ENCODE results near the gene KRT77. TPM values are rescaled to one million over a fixed set of nuclear protein-coding genes. Genes with fewer than 3 reads are reported as not detected.

The KRT77 gene
- total RNA-seq, 3 donors from 2014 or later (not counting 1 experiment from before 2014, with no cell fraction given), result not detected

DNA sequence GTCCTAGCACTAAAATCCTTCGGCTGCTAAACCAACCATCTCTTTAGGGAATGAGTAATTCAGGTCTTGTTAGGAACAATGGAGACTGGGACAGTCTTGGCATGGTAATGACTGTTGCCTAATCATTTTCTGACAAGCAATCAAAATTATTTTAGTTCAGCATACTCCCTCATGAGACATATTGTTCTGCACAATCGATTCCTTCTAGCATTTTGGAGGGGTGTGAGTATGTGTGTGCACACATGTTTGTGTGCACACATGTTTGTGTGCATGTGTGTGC lies 21.0 kb downstream of the KRT77 start:
- Mint-ChIP-seq H3K4me1 (peaks cover 46 to 61% of the 10 kb centered on the region in 2 donors), H3K9me3 (no peaks in the 10 kb centered on the region), H3K4me3 (no peak overlapping the region), H3K27ac (no peak overlapping the region), H3K36me3 (no peaks in the 10 kb centered on the region), H3K27me3 (ENCODE audit: low read depth in 2 of 2) (peaks cover 3 to 25% of the 10 kb centered on the region in 2 donors)
- no peak for DNase-seq
- H3K27ac ChIP-seq (ENCODE audit: low read length), result no peak overlapping the region
- no peak for ATAC-seq
- 100% methylated on average over 1 of the region's 2 CpGs for WGBS (ENCODE audit: insufficient coverage)
- no peak overlapping the region for H3K4me3 ChIP-seq (ENCODE audit: low read length)
- H3K4me1 ChIP-seq (ENCODE audit: control insufficient read depth, insufficient read depth, low read length), result peaks cover 9% of the 10 kb centered on the region
- no peaks in the 10 kb centered on the region for H3K9me3 ChIP-seq (ENCODE audit: control insufficient read depth, insufficient read depth, low read length)
- no peak for TF ChIP-seq CTCF (IDR thresholded peaks at IDR 0.05)
- H3K27me3 ChIP-seq (ENCODE audit: control insufficient read depth, insufficient read depth, low read length), result peaks cover 3% of the 10 kb centered on the region
- intact Hi-C loops (cut with micrococcal nuclease), result loop anchor here (5.0 kb wide), 1 partner anchor 35 kb away; no protein-coding TSS in a partner anchor
- no peaks in the 10 kb centered on the region for H3K36me3 ChIP-seq (ENCODE audit: control insufficient read depth, insufficient read depth, low read length)

GRCh38 chr12:52681526-52682380 lies 21.6 kb downstream of the KRT77 start:
- no peak overlapping the region for H3K27ac ChIP-seq (ENCODE audit: low read length)
- Mint-ChIP-seq H3K9me3 (no peaks in the 10 kb centered on the region), H3K4me1 (peaks cover 40 to 55% of the 10 kb centered on the region in 2 donors), H3K4me3 (peak overlapping the region; percentile 47), H3K27me3 (ENCODE audit: low read depth in 2 of 2) (peaks cover 9 to 27% of the 10 kb centered on the region in 2 donors), H3K27ac (peak overlapping the region in 1 of 2 donors; percentile 65), H3K36me3 (no peaks in the 10 kb centered on the region)
- ATAC-seq, result peak; percentile 78 to 99 (median 90)
- peak in 1 of 2 donors; percentile 70 for DNase-seq
- 54% methylated on average over 12 of the region's 12 CpGs for WGBS (ENCODE audit: insufficient coverage)
- H3K4me1 ChIP-seq (ENCODE audit: control insufficient read depth, insufficient read depth, low read length), result peaks cover 6% of the 10 kb centered on the region
- no peaks in the 10 kb centered on the region for H3K36me3 ChIP-seq (ENCODE audit: control insufficient read depth, insufficient read depth, low read length)
- intact Hi-C loops (cut with micrococcal nuclease), result loop anchor here (5.0 kb wide), 1 partner anchor 34 kb away; no protein-coding TSS in a partner anchor
- no peaks in the 10 kb centered on the region for H3K9me3 ChIP-seq (ENCODE audit: control insufficient read depth, insufficient read depth, low read length)
- no peak for TF ChIP-seq CTCF (IDR thresholded peaks at IDR 0.05)
- no peak overlapping the region for H3K4me3 ChIP-seq (ENCODE audit: low read length)
- peaks cover 3% of the 10 kb centered on the region for H3K27me3 ChIP-seq (ENCODE audit: control insufficient read depth, insufficient read depth, low read length)

DNA sequence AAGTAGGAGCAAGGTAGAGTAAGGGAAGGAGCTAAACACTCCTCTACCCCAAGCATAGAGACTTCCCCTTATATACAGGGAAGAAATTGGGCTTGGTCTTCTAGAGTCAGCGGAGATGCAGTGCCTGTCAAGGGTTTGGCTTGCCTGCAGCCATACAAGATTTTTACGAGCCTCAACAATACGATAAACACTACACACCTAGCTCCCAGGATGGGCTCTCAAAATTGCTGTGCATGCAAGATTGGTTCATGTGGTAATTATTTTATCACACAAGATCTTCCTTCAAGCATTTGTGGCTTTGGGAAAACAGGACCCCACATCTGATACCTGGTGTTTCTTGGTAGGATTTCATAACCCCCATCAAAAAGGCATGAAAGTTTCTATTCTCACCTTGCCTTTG lies 23.0 kb downstream of the KRT77 start, which contains the start of gene KRT1:
Gene KRT1 (minus strand): TSS at position 45 of the 400 bp plus-strand sequence. CDS start 59 bp downstream, outside the sequence.
- Mint-ChIP-seq H3K4me1 (peaks cover 36 to 53% of the 10 kb centered on the region in 2 donors), H3K4me3 (peak within 1 kb of the TSS; percentile 47), H3K27me3 (ENCODE audit: low read depth in 2 of 2) (peaks cover 17 to 32% of the 10 kb centered on the region in 2 donors), H3K36me3 (no peaks in the 10 kb centered on the region), H3K27ac (peak within 1 kb of the TSS; percentile 5 to 65), H3K9me3 (no peaks in the 10 kb centered on the region)
- H3K9me3 ChIP-seq (ENCODE audit: control insufficient read depth, insufficient read depth, low read length), result no peaks in the 10 kb centered on the region
- 95% methylated on average over 3 of the region's 3 CpGs for WGBS (ENCODE audit: insufficient coverage)
- intact Hi-C loops (cut with micrococcal nuclease), result loop anchor here (5.0 kb wide), 1 partner anchor 33 kb away; no protein-coding TSS in a partner anchor
- ATAC-seq (no peak), DNase-seq (no peak)
- no peak for TF ChIP-seq CTCF (IDR thresholded peaks at IDR 0.05)
- no peak within 1 kb of the TSS for H3K27ac ChIP-seq (ENCODE audit: low read length)
- H3K36me3 ChIP-seq (ENCODE audit: control insufficient read depth, insufficient read depth, low read length), result no peaks in the 10 kb centered on the region
- H3K4me1 ChIP-seq (ENCODE audit: control insufficient read depth, insufficient read depth, low read length), result peaks cover 6% of the 10 kb centered on the region
- H3K27me3 ChIP-seq (ENCODE audit: control insufficient read depth, insufficient read depth, low read length), result peaks cover 3% of the 10 kb centered on the region
- no peak within 1 kb of the TSS for H3K4me3 ChIP-seq (ENCODE audit: low read length)

All from natural killer cell (primary cell).